ENCODE measurements around the gene DPP10.

The DPP10 gene

DNA sequence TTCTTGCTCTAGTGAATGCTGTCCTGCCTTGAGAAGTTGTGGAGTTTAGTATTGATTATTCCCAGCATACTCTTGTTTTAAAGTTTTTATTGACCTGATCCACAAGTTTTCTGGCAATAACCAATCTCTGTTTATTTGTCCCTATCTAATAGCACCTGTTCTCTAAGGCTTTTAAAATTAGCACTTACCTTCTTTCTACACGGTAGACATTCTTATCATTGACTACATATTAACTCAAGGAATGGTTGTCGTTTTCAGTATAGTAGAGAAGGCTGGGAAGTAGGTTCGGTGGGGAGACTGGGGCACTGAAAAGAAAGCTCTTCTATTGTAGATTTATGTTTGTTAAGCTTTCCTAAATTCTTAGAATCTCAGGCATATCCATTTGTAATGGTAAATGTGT is 726.0 kb downstream of the DPP10 start:
- H3K4me3 ChIP-seq (ENCODE audit: low read depth, low read length, poor library complexity, severe bottlenecking): no peak overlapping the region
- H3F3A ChIP-seq (ENCODE audit: insufficient read depth, low read length): no peaks in the 10 kb centered on the region
- H3K9me3 ChIP-seq (ENCODE audit: low read length): no peaks in the 10 kb centered on the region
- H3K9ac ChIP-seq (ENCODE audit: low read length): no peak overlapping the region
- TF ChIP-seq, protein P1, sequence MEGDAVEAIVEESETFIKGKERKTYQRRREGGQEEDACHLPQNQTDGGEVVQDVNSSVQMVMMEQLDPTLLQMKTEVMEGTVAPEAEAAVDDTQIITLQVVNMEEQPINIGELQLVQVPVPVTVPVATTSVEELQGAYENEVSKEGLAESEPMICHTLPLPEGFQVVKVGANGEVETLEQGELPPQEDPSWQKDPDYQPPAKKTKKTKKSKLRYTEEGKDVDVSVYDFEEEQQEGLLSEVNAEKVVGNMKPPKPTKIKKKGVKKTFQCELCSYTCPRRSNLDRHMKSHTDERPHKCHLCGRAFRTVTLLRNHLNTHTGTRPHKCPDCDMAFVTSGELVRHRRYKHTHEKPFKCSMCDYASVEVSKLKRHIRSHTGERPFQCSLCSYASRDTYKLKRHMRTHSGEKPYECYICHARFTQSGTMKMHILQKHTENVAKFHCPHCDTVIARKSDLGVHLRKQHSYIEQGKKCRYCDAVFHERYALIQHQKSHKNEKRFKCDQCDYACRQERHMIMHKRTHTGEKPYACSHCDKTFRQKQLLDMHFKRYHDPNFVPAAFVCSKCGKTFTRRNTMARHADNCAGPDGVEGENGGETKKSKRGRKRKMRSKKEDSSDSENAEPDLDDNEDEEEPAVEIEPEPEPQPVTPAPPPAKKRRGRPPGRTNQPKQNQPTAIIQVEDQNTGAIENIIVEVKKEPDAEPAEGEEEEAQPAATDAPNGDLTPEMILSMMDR (IDR thresholded peaks at IDR 0.05; ENCODE audit: low read length): no peak
- no peak for TF ChIP-seq EZH2 (IDR thresholded peaks at IDR 0.05; ENCODE audit: borderline replicate concordance, low read length)
- H3K27me3 ChIP-seq (ENCODE audit: insufficient read depth, low read length): no peaks in the 10 kb centered on the region
- H4K20me1 ChIP-seq (ENCODE audit: insufficient read depth, low read length): no peaks in the 10 kb centered on the region
- no peaks in the 10 kb centered on the region for H3K36me3 ChIP-seq (ENCODE audit: insufficient read depth, low read length)
- H3K9me2 ChIP-seq (ENCODE audit: low read depth, low read length): no peaks in the 10 kb centered on the region
- no peak overlapping the region for H2AFZ ChIP-seq (ENCODE audit: low read length)
- no peaks in the 10 kb centered on the region for H3K79me2 ChIP-seq (ENCODE audit: insufficient read depth, low read length)
- H3K4me1 ChIP-seq (ENCODE audit: insufficient read depth, low read length, severe bottlenecking): no peaks in the 10 kb centered on the region
- no peak overlapping the region for H3K4me2 ChIP-seq (ENCODE audit: low read length)
- H3K27ac ChIP-seq (ENCODE audit: low read depth, low read length, poor library complexity, severe bottlenecking): no peak overlapping the region

DNA sequence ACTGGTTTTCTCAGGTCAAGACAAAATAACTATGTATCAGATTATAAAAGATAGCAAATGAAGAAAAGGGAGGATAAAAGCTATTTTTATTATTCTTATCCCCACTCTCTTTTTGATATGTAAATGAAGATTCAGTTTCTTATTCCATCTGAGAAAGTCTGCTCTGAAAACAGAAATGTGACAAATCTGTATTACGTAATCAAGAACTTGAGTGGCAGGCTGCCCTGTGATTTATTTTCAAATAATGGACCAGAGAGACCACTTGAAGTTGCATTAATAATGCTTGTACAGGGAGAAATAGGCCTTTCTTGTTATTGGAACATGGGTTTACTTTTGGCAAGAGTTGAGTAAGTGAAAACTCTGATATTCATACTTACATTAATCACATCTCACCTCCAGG is 727.4 kb downstream of the DPP10 start:
- H3K4me1 ChIP-seq (ENCODE audit: insufficient read depth, low read length, severe bottlenecking): no peaks in the 10 kb centered on the region
- H3K9me2 ChIP-seq (ENCODE audit: low read depth, low read length): no peaks in the 10 kb centered on the region
- no peak overlapping the region for H2AFZ ChIP-seq (ENCODE audit: low read length)
- no peaks in the 10 kb centered on the region for H3K79me2 ChIP-seq (ENCODE audit: insufficient read depth, low read length)
- no peaks in the 10 kb centered on the region for H3K27me3 ChIP-seq (ENCODE audit: insufficient read depth, low read length)
- no peak for TF ChIP-seq EZH2 (IDR thresholded peaks at IDR 0.05; ENCODE audit: borderline replicate concordance, low read length)
- TF ChIP-seq, protein P1 (IDR thresholded peaks at IDR 0.05; ENCODE audit: low read length): no peak
- no peaks in the 10 kb centered on the region for H3F3A ChIP-seq (ENCODE audit: insufficient read depth, low read length)
- H3K4me3 ChIP-seq (ENCODE audit: low read depth, low read length, poor library complexity, severe bottlenecking): no peak overlapping the region
- no peaks in the 10 kb centered on the region for H4K20me1 ChIP-seq (ENCODE audit: insufficient read depth, low read length)
- H3K9ac ChIP-seq (ENCODE audit: low read length): no peak overlapping the region
- H3K9me3 ChIP-seq (ENCODE audit: low read length): no peaks in the 10 kb centered on the region
- H3K4me2 ChIP-seq (ENCODE audit: low read length): no peak overlapping the region
- H3K27ac ChIP-seq (ENCODE audit: low read depth, low read length, poor library complexity, severe bottlenecking): no peak overlapping the region
- H3K36me3 ChIP-seq (ENCODE audit: insufficient read depth, low read length): no peaks in the 10 kb centered on the region

DNA sequence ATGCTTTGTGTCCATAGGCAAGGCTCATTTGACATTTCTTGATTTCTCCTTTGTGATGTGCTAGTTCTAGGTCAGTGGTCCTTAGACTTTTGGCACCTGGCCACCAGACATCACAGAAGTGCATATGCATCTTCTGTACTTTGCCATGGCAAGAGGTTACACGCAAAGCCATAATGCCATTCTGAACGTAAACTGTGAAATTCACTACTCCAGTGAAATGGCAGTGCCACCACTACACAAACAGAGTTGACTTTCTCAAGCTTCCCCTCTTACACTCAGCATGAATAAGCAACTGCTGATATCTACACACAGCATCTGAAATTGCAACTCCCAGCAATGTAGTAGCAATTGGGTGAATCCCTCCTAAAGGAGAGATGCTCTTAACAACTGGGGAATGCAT is 729.3 kb downstream of the DPP10 start:
- Histone ChIP-seq H3K9me2 (ENCODE audit: low read depth, low read length) (no peaks in the 10 kb centered on the region), H3K79me2 (ENCODE audit: insufficient read depth, low read length) (no peaks in the 10 kb centered on the region), H4K20me1 (ENCODE audit: insufficient read depth, low read length) (no peaks in the 10 kb centered on the region), H3F3A (ENCODE audit: insufficient read depth, low read length) (no peaks in the 10 kb centered on the region), H3K4me3 (ENCODE audit: low read depth, low read length, poor library complexity, severe bottlenecking) (no peak overlapping the region), H3K4me1 (ENCODE audit: insufficient read depth, low read length, severe bottlenecking) (no peaks in the 10 kb centered on the region), H3K4me2 (ENCODE audit: low read length) (no peak overlapping the region), H3K9ac (ENCODE audit: low read length) (no peak overlapping the region), H2AFZ (ENCODE audit: low read length) (no peak overlapping the region), H3K27ac (ENCODE audit: low read depth, low read length, poor library complexity, severe bottlenecking) (no peak overlapping the region), H3K27me3 (ENCODE audit: insufficient read depth, low read length) (no peaks in the 10 kb centered on the region), H3K9me3 (ENCODE audit: low read length) (no peaks in the 10 kb centered on the region), H3K36me3 (ENCODE audit: insufficient read depth, low read length) (no peaks in the 10 kb centered on the region)
- no peak for TF ChIP-seq EZH2 (IDR thresholded peaks at IDR 0.05; ENCODE audit: borderline replicate concordance, low read length)
- TF ChIP-seq, protein P1 (IDR thresholded peaks at IDR 0.05; ENCODE audit: low read length): no peak

Measured in OCI-LY1 (cell line).